Gastroesophageal sphincter (tissue), 3 donors: ENCODE measurements around the gene PFDN1.

Experiments used
- POLR2A ChIP-seq, 2 donors: fragments of 450-650 bp; IDR thresholded peaks; one replicate each; pipeline ENCODE4 v1.6.1; 2017; ENCODE audit warnings: antibody characterized with exemption in 2 of 2, mild to moderate bottlenecking in 2 of 2, moderate library complexity in 1 of 2
- POLR2AphosphoS5 ChIP-seq: sonication (generic); formaldehyde crosslinking; IDR thresholded peaks from one replicate; pipeline ENCODE4 v1.6.1; 2017; ENCODE audit warnings: antibody characterized with exemption
- TF ChIP-seq, protein P1 (sequence below), 4 experiments: fragments of 200-600 bp in 2 of 4; fragments of 450-650 bp in 2 of 4; sonication (generic) in 1 of 4; IDR thresholded peaks; one replicate each; pipeline ENCODE4 v1.5.1; 2017 to 2019; ENCODE audit warnings: antibody characterized with exemption in 4 of 4, mild to moderate bottlenecking in 2 of 4, moderate library complexity in 2 of 4

DNA sequence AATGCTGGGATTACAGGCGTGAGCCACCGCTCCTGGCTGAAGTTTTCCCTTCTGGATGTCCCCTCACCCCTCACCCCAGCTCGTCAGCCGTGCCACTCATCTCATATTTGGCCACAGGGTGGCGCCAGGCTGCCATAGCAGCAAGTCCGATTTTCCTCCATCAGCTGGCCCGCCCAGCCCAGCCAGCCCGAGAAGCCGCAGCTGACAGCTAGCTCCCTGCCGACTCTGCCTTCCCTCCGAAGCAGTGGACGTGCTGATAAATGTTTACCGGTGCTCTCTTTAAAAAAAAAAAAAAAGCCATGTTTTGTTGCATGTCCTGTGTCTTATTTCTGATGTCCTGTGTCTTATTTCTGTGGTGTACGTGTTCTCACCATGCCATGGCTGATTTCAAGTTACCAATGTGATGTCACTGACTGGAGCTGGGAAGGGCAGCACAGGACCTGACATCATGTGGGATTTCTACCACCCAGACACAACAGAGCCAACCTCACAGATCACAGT is 58.3 kb downstream of the PFDN1 start:
- TF ChIP-seq, protein P1, sequence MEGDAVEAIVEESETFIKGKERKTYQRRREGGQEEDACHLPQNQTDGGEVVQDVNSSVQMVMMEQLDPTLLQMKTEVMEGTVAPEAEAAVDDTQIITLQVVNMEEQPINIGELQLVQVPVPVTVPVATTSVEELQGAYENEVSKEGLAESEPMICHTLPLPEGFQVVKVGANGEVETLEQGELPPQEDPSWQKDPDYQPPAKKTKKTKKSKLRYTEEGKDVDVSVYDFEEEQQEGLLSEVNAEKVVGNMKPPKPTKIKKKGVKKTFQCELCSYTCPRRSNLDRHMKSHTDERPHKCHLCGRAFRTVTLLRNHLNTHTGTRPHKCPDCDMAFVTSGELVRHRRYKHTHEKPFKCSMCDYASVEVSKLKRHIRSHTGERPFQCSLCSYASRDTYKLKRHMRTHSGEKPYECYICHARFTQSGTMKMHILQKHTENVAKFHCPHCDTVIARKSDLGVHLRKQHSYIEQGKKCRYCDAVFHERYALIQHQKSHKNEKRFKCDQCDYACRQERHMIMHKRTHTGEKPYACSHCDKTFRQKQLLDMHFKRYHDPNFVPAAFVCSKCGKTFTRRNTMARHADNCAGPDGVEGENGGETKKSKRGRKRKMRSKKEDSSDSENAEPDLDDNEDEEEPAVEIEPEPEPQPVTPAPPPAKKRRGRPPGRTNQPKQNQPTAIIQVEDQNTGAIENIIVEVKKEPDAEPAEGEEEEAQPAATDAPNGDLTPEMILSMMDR (IDR thresholded peaks at IDR 0.05): peak; percentile 82 to 95 (median 94)
- TF ChIP-seq POLR2A (IDR thresholded peaks at IDR 0.05) (no peak), POLR2AphosphoS5 (peak; percentile 43)
